OCI-LY1 (cell line): ENCODE results near the gene CRYBA1.

Experiments used
- CTCF ChIP-seq: fragments of 200-600 bp; sonication (generic), shearing (Covaris generic); IDR thresholded peaks from 2 replicates; pipeline ENCODE4 v1.5.1; 2017; ENCODE audit warnings: mild to moderate bottlenecking, antibody characterized with exemption, low read length, moderate library complexity, mixed read lengths
- EZH2 ChIP-seq: fragments of 200-600 bp; sonication (generic), shearing (Covaris generic); IDR thresholded peaks from 2 replicates; pipeline ENCODE4 v1.8.0; 2017; ENCODE audit warnings: borderline replicate concordance, mixed run types, mild to moderate bottlenecking, antibody characterized with exemption, low read length, moderate library complexity, mixed read lengths

GRCh38 chr17:29291163-29291752 is 44.6 kb downstream of the CRYBA1 start:
- TF ChIP-seq CTCF (peak; percentile 68), EZH2 (no peak)
